Activated CD8-positive, alpha-beta memory T cell treated with anti-CD3 and anti-CD28 coated beads for 4 hours (primary cell): ENCODE data around the gene ACO2.
"Not testable (repeated sequence)": the region's sequence is repeated elsewhere in the genome, so short reads cannot be mapped to it uniquely, and the experiment has no call there.

Experiments
- DNase-seq, 2 donors: peaks; one replicate each; pipeline ENCODE4 v3.0.0-alpha.2; 2020; ENCODE audit warnings: low read depth in 2 of 2

The ACO2 gene

DNA sequence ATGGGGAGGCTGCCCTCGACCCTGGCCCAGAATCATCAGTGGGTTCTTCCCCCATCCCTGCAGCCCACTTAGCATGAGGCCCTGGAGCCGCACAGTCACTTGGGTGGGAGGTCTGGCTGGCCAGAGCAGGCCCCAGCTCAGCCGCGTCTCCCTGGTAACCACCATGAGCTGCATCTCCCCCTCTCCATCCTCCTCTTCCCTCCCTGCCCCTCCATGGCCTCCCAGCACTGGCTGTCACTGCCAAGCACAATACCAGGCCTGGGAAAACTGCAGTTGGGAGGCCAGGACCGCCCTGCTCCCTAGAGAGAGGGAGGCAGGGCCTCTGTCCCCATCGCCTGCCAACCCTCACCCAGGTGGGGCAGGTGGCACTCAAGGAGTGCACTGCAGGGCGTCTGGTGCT, 99.9 kb downstream of the ACO2 start:
- DNase-seq, result no peak

DNA sequence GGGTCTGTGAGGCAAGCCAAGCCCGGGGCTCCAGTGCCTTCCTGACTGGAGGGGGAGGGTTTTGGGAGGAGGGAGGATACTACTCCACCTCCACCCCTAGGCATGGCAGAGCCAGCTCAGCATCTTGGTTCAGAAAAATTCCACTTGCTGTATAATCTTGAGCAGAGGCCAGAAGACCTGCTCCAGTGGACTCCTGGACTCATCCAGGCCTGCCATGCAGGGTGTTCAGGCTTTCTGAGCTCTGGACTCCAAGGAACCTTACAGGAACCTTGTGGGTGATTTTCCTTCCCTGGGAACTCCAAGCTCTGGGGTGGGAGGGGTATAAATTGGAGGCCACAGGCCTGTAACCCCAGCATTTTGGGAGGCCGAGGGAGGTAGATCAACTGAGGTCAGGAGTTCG, 101.3 kb downstream of the ACO2 start:
- DNase-seq, result no peak

DNA sequence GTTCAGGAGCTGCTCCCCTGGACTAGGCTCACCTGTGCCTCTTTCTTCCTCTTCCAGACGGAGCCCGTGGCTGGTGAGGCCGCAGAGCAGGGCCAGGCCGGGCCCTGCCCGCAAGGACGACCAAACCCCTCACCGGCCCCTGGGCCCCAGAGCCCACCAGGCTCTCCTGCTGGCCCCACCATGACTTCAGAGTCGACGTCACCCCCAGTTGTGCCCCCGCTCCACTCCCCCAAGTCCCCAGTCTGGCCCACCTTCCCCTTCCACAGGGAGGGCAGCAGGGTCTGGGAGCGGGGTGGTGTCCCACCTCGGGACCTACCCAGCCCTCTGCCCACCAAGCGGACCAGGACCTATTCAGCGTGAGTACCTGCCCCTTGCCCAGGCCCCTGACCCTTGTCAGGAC, 102.9 kb downstream of the ACO2 start:
- no peak for DNase-seq

DNA sequence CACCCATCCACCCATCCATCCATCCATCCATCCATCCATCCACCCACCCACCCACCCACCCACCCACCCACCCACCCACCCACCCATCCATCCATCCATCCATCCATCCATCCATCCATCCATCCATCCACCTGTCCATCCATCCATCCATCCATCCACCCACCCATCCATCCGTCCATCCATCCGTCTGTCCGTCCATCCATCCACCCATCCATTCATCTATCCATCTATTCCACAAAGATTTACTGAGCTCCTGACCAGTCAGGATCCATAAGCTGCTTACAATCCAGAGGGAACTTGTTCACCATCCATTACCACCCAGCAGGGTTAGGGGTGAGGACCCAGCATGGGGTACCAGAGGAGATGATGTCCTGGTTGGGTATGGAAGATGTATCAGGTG, 103.4 kb downstream of the ACO2 start:
- not testable (repeated sequence) for DNase-seq

DNA sequence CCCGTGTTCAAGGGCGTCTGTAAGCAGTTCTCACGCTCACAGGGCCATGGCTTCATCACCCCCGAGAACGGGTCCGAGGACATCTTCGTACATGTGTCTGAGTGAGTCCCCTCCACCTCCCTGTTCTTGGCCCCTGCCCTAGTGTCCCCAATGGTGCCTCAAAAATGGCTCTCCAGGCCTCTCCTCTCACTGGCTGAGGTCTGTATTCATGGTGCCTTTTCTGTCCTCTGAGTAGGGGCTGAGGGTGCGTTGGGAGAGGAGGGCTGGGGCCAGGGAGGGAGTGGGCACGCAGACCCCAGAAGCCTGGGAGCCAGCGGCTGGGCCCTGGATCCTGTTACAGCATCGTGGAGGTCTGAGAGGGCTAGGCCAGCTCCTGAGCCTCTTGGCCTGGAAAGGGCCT, 104.8 kb downstream of the ACO2 start:
- no peak for DNase-seq

DNA sequence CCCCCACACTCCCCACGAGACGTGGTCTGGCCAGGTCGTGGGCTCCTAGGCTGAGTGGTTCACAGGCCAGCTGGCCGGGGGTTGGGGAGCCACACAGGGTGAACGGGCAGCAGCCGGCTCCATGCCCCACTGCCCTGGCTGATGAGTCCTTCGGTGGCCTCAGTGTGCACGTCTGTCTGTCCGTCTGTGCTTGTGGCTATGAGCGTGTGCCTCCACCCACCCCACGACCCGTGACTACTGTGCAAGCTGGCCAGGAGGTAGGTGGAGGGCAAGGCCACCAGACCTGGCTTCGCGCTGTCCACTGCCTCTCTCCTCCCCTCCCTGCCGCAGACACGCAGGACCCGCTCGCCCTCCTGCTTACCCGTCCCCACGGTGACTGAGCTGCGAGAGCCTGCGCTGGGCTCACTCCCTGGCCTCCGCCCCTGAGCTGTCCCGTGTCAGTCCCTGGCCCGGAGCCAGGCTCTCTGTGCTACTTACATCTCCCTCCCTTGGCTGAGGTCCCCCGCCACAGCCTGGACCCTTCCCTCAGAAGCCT, 106.0 kb downstream of the ACO2 start:
- DNase-seq, result no peak

DNA sequence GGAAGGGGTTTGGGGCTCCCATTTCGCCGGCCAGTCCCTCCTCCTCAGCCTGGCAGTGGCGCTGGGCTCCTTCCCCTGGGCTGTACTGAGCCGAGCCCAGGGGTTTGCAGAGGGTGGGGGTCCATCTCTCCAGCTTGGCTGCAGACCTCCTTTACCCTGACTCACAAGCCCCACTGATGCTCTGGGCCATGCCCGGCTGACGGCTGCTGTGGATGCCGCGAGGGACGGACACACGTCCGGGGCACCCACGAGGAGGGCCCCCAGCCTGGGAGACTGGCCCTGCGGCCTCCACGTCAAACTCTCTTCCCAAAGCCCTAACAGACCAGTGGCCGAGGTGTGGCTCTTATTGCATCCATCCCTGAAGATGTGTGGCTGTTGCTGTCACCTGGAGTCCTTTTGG, 106.6 kb downstream of the ACO2 start:
- no peak for DNase-seq

DNA sequence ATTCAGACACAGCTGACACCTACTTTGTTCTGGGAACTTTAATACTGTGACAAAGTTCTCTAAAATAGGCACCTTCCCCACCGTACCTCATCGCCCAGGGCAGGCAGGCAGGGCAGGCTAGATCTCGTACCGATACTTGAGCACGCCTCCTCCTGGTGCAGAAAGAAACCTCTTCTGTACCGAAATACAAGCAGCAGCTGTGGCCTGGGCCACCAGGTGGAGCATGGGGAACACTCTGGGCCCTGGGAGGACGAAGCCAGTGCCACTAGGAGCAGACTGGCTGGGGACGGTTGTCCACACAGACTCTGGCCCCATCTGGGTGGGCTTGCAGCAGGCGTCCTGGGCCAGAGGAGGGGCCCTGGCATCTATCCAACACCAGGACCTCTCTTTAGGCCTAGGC, 108.0 kb downstream of the ACO2 start:
- DNase-seq, result no peak

DNA sequence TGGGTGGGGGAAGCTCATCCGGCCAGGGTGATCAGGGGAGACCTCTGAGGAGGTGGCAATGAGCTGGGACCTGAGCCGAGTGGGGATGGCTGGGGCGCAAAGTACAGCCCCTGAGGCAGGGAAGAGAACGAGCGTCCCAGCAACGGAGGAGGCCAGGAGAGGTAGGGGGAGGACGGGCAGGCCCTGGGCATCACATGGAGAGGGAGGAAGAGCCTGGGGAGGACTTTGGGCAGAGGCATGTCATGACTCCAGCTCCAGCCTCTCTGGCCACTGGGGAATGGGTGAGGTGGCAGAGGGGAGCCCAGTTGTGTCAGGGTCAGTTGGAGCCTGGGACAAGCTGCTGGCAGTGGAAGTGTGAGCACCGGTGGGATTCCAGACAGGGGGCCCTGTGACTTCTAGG, 109.2 kb downstream of the ACO2 start:
- no peak for DNase-seq
